Measurements from ENCODE around the gene SPAAR. TPM values are rescaled to one million over a fixed set of nuclear protein-coding genes. Genes with fewer than 3 reads are reported as not detected.

Gene SPAAR
- total RNA-seq, 1 experiment from 2014 or later, result 0.72 TPM

GRCh38 chr9:35919212-35920008 lies 10.1 kb downstream of the SPAAR start:
- no peak overlapping the region for H3K27ac ChIP-seq
- no peaks in the 10 kb centered on the region for H3K9me2 ChIP-seq (ENCODE audit: insufficient read depth)
- no peaks in the 10 kb centered on the region for H3K36me3 ChIP-seq (ENCODE audit: low read depth)
- intact Hi-C loops (cut with micrococcal nuclease; ENCODE audit: unreplicated experiment), result no loop called here
- peaks cover 28% of the 10 kb centered on the region for H3K4me1 ChIP-seq (replicated peaks; ENCODE audit: insufficient read depth)
- no peaks in the 10 kb centered on the region for H3K9me3 ChIP-seq (ENCODE audit: insufficient read depth, low read depth)
- no TSS peak for BruUV-seq (replicated peaks)
- DNase-seq, result no peak
- no peaks in the 10 kb centered on the region for H3K79me2 ChIP-seq (ENCODE audit: low read depth)
- no peaks in the 10 kb centered on the region for H3K27me3 ChIP-seq (ENCODE audit: insufficient read depth, low read depth)
- H3F3A ChIP-seq (ENCODE audit: insufficient read depth, low read depth), result peaks cover 14% of the 10 kb centered on the region; the same call in 1 of the 2 replicates
- TF ChIP-seq, protein P1, sequence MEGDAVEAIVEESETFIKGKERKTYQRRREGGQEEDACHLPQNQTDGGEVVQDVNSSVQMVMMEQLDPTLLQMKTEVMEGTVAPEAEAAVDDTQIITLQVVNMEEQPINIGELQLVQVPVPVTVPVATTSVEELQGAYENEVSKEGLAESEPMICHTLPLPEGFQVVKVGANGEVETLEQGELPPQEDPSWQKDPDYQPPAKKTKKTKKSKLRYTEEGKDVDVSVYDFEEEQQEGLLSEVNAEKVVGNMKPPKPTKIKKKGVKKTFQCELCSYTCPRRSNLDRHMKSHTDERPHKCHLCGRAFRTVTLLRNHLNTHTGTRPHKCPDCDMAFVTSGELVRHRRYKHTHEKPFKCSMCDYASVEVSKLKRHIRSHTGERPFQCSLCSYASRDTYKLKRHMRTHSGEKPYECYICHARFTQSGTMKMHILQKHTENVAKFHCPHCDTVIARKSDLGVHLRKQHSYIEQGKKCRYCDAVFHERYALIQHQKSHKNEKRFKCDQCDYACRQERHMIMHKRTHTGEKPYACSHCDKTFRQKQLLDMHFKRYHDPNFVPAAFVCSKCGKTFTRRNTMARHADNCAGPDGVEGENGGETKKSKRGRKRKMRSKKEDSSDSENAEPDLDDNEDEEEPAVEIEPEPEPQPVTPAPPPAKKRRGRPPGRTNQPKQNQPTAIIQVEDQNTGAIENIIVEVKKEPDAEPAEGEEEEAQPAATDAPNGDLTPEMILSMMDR (conservative IDR thresholded peaks at IDR 0.05), result no peak
- TF ChIP-seq EZH2 (IDR thresholded peaks at IDR 0.05; ENCODE audit: low read depth), result no peak
- H3K4me2 ChIP-seq, result no peak overlapping the region; the same call in 1 of the 2 replicates
- H4K20me1 ChIP-seq (ENCODE audit: insufficient read depth), result no peaks in the 10 kb centered on the region
- ChIA-PET POLR2A (ENCODE audit: unreplicated experiment) (no interaction called here), CTCF (no interaction called here)
- H3K4me3 ChIP-seq, result no peak overlapping the region
- no peak overlapping the region for H2AFZ ChIP-seq

- Histone ChIP-seq H3K9me2 (ENCODE audit: insufficient read depth) (no peaks in the 10 kb centered on the region), H4K20me1 (ENCODE audit: insufficient read depth) (no peaks in the 10 kb centered on the region), H3K4me2 (no peak overlapping the region; the same call in 1 of the 2 replicates), H3K79me2 (ENCODE audit: low read depth) (no peaks in the 10 kb centered on the region), H3K9me3 (ENCODE audit: insufficient read depth, low read depth) (no peaks in the 10 kb centered on the region), H2AFZ (no peak overlapping the region), H3K4me3 (no peak overlapping the region), H3F3A (ENCODE audit: insufficient read depth, low read depth) (peaks cover 21% of the 10 kb centered on the region), H3K27me3 (ENCODE audit: insufficient read depth, low read depth) (no peaks in the 10 kb centered on the region), H3K4me1 (replicated peaks; ENCODE audit: insufficient read depth) (peaks cover 35% of the 10 kb centered on the region), H3K36me3 (ENCODE audit: low read depth) (no peaks in the 10 kb centered on the region), H3K27ac (no peak overlapping the region)
- intact Hi-C loops (cut with micrococcal nuclease; ENCODE audit: unreplicated experiment), result no loop called here
- no peak for DNase-seq
- BruUV-seq (replicated peaks), result no TSS peak
- TF ChIP-seq EZH2 (IDR thresholded peaks at IDR 0.05; ENCODE audit: low read depth), result no peak
- TF ChIP-seq, protein P1 (conservative IDR thresholded peaks at IDR 0.05), result no peak
- ChIA-PET CTCF (no interaction called here), POLR2A (ENCODE audit: unreplicated experiment) (no interaction called here)
These were observed 10.8 kb downstream of the SPAAR start for GRCh38 chr9:35920051-35920620.

GRCh38 chr9:35923598-35923926 lies 14.3 kb downstream of the SPAAR start:
- H3K9me2 ChIP-seq (ENCODE audit: insufficient read depth), result no peaks in the 10 kb centered on the region
- no peak overlapping the region for H3K4me3 ChIP-seq
- H2AFZ ChIP-seq, result peak overlapping the region; percentile 11; the same call in 1 of the 2 replicates
- DNase-seq, result no peak
- H4K20me1 ChIP-seq (ENCODE audit: insufficient read depth), result no peaks in the 10 kb centered on the region
- H3K9me3 ChIP-seq (ENCODE audit: insufficient read depth, low read depth), result no peaks in the 10 kb centered on the region
- no peak for TF ChIP-seq EZH2 (IDR thresholded peaks at IDR 0.05; ENCODE audit: low read depth)
- TF ChIP-seq, protein P1 (conservative IDR thresholded peaks at IDR 0.05), result no peak
- ChIA-PET POLR2A (ENCODE audit: unreplicated experiment) (no interaction called here), CTCF (no interaction called here)
- H3K79me2 ChIP-seq (ENCODE audit: low read depth), result no peaks in the 10 kb centered on the region
- no peaks in the 10 kb centered on the region for H3K27me3 ChIP-seq (ENCODE audit: insufficient read depth, low read depth)
- no peaks in the 10 kb centered on the region for H3K36me3 ChIP-seq (ENCODE audit: low read depth)
- peak overlapping the region; percentile 98 for H3K27ac ChIP-seq
- peaks cover 22% of the 10 kb centered on the region for H3F3A ChIP-seq (ENCODE audit: insufficient read depth, low read depth)
- H3K4me2 ChIP-seq, result peak overlapping the region; percentile 60
- intact Hi-C loops (cut with micrococcal nuclease; ENCODE audit: unreplicated experiment), result no loop called here
- H3K4me1 ChIP-seq (replicated peaks; ENCODE audit: insufficient read depth), result peaks cover 43% of the 10 kb centered on the region
- TSS peak; percentile 94 for BruUV-seq (replicated peaks)
